ENCODE data around the gene SUPT3H. TPM values are rescaled to one million over a fixed set of nuclear protein-coding genes. Genes with fewer than 3 reads are reported as not detected.

Gene SUPT3H
- polyA plus RNA-seq, 5 donors: 24.5 to 29.5 (median 26.6) TPM

DNA sequence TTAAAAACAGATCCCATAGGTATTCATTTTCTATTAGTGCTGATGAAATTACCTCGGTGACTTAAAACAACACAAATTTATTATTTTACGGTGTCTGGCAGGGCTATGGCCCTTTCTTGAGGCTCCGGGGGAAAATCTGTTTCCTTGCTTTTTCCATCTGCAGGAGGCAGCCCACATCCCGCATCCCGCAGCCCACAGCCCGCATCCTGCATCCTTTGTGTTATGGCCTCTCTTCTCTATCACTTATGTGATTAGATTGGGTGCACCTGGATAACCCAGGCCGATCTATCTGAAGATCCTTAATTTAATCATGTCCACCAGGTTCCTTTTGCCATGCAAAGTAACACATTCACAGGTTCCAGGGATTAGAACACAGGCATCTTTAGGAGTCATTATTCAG lies 582.4 kb downstream of the SUPT3H start:
- DNase-seq: no peak

DNA sequence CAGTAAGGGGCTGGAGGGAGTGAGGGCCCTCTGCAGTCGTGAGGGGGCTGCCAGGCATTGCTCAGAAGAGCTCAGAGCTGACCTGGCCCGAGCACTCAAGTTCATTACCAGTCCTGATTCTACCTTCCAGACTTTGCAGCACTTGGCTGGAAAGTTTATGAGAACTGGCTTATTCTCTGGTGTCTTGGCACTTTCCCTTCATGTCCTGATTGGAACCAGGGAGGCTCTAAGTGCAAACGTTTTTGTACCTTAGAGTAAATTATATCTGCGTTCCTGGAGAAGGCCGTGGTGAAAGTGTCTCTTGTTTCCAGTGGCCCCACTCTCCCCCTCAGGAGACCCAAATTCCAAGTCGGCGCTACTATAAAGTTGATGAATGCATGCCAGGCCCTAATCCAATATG lies 587.9 kb downstream of the SUPT3H start:
- DNase-seq: no peak

GRCh38 chr6:44789061-44789460 lies 588.7 kb downstream of the SUPT3H start:
- DNase-seq: no peak

GRCh38 chr6:44788387-44788981 lies 589.2 kb downstream of the SUPT3H start:
- no peak for DNase-seq

DNA sequence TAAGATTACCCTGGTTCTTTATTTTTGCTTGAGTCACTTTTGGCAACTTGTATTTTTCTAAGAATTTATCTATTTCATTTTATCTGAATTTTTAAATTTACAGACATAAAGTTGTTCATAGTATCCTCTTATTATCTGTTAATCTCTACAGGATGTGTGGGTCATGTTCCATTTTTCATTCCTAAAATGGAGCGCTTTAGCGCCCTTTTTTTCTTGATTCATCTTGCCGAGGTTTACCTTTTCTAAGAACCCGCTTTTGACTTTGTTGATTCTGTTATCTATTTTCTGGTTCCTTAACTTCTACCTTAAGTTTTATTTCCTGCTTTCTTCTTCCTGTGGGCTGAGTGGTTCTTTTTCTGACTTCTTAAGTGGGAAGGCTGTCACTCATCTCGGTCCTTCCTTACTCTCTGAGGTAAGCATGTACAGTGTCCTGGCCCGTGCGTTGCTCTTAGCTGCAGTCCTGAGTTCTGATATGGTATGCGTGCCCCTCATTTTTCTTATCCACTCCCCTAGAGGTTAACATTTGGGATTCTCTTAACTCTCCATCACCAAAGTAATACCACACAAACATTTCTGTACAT lies 590.4 kb downstream of the SUPT3H start:
- DNase-seq: no peak

GRCh38 chr6:44785130-44785529 lies 592.6 kb downstream of the SUPT3H start:
- no peak for DNase-seq

- DNase-seq: no peak
Measured at GRCh38 chr6:44784195-44784594, 593.5 kb downstream of the SUPT3H start.

DNA sequence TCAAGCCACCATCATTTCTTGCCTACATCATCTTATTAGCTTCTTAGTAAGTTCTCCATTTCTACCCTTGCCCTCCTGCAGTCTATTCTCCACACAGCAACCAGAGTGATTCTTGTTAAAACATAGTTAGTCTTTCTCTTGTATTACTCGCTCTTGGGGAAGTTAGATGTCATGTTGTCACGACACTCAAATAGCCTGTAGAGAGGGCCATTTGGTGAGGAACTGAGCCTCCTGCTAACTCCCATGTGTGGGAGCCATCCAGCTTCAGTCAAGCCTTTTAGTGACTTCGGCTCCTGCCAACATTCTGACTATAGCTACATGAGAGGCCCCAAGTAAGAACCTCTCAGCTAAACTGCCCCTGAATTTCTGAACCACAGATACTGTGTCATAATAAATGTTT lies 594.8 kb downstream of the SUPT3H start:
- DNase-seq: no peak

DNA sequence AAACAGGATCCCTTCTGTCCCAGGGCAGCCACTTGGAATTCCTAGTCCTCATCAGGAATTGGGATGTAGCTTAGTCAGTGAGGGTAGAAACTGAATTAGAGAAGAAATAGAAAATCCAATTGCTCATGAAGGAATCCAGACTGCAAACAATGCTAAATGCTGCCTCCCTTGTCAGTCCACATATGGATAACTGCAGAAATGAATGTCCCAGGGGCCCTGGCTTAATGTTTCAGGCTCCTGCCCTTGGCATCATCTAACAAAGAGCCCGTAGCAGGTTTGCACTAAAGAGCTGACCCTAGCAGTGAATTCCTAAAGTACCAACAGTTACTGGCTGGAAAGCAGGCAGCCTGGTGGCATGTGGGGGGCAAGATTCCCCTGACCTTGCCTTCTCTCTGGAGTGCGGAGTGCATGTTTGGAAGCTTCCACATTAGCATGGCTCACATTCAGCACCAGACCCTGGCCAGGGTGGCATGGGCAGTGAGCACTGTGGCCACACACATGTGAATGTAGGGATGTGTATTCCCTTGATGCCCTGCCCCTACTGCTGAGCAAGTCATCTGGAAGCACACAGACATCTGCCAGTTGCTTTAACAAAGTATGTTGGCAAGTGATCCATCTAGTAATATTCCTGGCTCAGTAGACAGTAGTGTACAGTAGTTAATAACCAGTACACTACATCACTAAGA lies 595.7 kb downstream of the SUPT3H start:
- no peak for DNase-seq

- DNase-seq: no peak
Measured at GRCh38 chr6:44780161-44780560, 597.6 kb downstream of the SUPT3H start.

GRCh38 chr6:44779130-44779826 lies 598.5 kb downstream of the SUPT3H start:
- DNase-seq: no peak

Other genes starting within 250 kb of the SUPT3H start
- 1 to 10 TPM; 1.8 to 3.9 (median 3.3) TPM for gene RUNX2, start 49.6 kb downstream of the SUPT3H start, polyA plus RNA-seq (ENCODE audit: insufficient read depth in 1 of 5, insufficient read length in 5 of 5, low replicate concordance in 1 of 5)

Data from right lung (tissue), 5 donors.